HEK293 (cell line): ENCODE results near the gene PHF19.

Source experiments
- CTCF ChIA-PET: fragments of 350-600 bp; formaldehyde crosslinking; extraction: SDS; loops from one replicate; lab custom pipeline; 2021; ENCODE audit warnings: antibody characterized with exemption; lab: Yijun Ruan, JAX
- POLR2A ChIA-PET: fragments of 300-600 bp; formaldehyde crosslinking; extraction: SDS; loops from one replicate; lab custom pipeline; 2020; ENCODE audit warnings: antibody characterized with exemption, inconsistent platforms; lab: Yijun Ruan, JAX
- H3K27ac ChIP-seq: fragments of 200-500 bp; sonication (Bioruptor generic); 2 replicates; pipeline ENCODE4 v1.5.1; 2014; ENCODE audit warnings: low read depth, low read length, control low read depth, inconsistent platforms; ENCODE audit errors: extremely low read depth
- H3K36me3 ChIP-seq, 2 experiments: fragments of 200-500 bp in 1 of 2; sonication (Bioruptor generic) in 1 of 2; 1 replicate in 1 of 2; 2 replicates in 1 of 2; pipeline ENCODE4 v1.5.1; 2014 to 2017; ENCODE audit warnings: inconsistent platforms in 2 of 2, low read length in 2 of 2; ENCODE audit not compliant: control insufficient read depth in 2 of 2, insufficient read depth in 1 of 2
- H3K4me1 ChIP-seq: fragments of 200-500 bp; sonication (Bioruptor generic); 2 replicates; pipeline ENCODE4 v1.5.1; 2014; ENCODE audit warnings: mild to moderate bottlenecking, low read length, inconsistent platforms; ENCODE audit not compliant: control insufficient read depth, insufficient read depth
- H3K4me3 ChIP-seq: 2 replicates; pipeline ENCODE4 v1.5.1; 2011; ENCODE audit warnings: low read depth, mild to moderate bottlenecking, control low read depth, low read length, moderate library complexity
- H3K9me3 ChIP-seq: fragments of 200-500 bp; sonication (Bioruptor generic); 2 replicates; pipeline ENCODE4 v1.5.1; 2014; ENCODE audit warnings: low read depth, low read length, inconsistent platforms; ENCODE audit not compliant: control insufficient read depth, insufficient read depth
- HIC1 ChIP-seq: fragments of 450-650 bp; formaldehyde crosslinking; IDR thresholded peaks from 2 replicates; pipeline ENCODE4 v1.5.1; 2016; ENCODE audit warnings: missing biosample characterization, missing genetic modification characterization
- MYNN ChIP-seq: fragments of 450-650 bp; formaldehyde crosslinking; IDR thresholded peaks from 2 replicates; pipeline ENCODE4 v1.5.1; 2016; ENCODE audit warnings: missing biosample characterization, missing genetic modification characterization, borderline replicate concordance
- SCRT2 ChIP-seq: fragments of 450-650 bp; formaldehyde crosslinking; IDR thresholded peaks from 2 replicates; pipeline ENCODE4 v1.5.1; 2016; ENCODE audit warnings: missing biosample characterization, missing genetic modification characterization
- SP2 ChIP-seq: fragments of 450-650 bp; formaldehyde crosslinking; IDR thresholded peaks from 2 replicates; pipeline ENCODE4 v1.5.1; 2016; ENCODE audit warnings: missing biosample characterization, missing genetic modification characterization
- ZFP69B ChIP-seq: fragments of 450-650 bp; formaldehyde crosslinking; IDR thresholded peaks from 2 replicates; pipeline ENCODE4 v1.5.1; 2016; ENCODE audit warnings: missing biosample characterization, missing genetic modification characterization
- ZNF19 ChIP-seq: fragments of 450-650 bp; formaldehyde crosslinking; IDR thresholded peaks from 2 replicates; pipeline ENCODE4; 2016; ENCODE audit warnings: missing biosample characterization, missing genetic modification characterization, low read depth
- ZNF211 ChIP-seq: fragments of 450-650 bp; formaldehyde crosslinking; IDR thresholded peaks from 2 replicates; pipeline ENCODE4 v1.5.1; 2016; ENCODE audit warnings: low read depth, missing biosample characterization, missing genetic modification characterization
- ZNF266 ChIP-seq: fragments of 450-650 bp; formaldehyde crosslinking; IDR thresholded peaks from 2 replicates; pipeline ENCODE4 v1.5.1; 2016; ENCODE audit warnings: missing biosample characterization, missing genetic modification characterization, low read depth
- ZNF404 ChIP-seq: fragments of 450-650 bp; formaldehyde crosslinking; IDR thresholded peaks from 2 replicates; pipeline ENCODE4 v1.5.1; 2017; ENCODE audit warnings: missing biosample characterization, missing genetic modification characterization
- ZNF48 ChIP-seq: fragments of 450-650 bp; formaldehyde crosslinking; IDR thresholded peaks from 2 replicates; pipeline ENCODE4 v1.5.1; 2016; ENCODE audit warnings: missing biosample characterization, missing genetic modification characterization
- ZNF76 ChIP-seq: fragments of 450-650 bp; formaldehyde crosslinking; IDR thresholded peaks from 2 replicates; pipeline ENCODE4; 2016; ENCODE audit warnings: low read depth, missing biosample characterization, missing genetic modification characterization, borderline replicate concordance
- ZNF837 ChIP-seq: fragments of 450-650 bp; formaldehyde crosslinking; IDR thresholded peaks from 2 replicates; pipeline ENCODE4 v1.5.1; 2016; ENCODE audit warnings: missing biosample characterization, missing genetic modification characterization
- ZSCAN30 ChIP-seq: fragments of 450-650 bp; IDR thresholded peaks from 2 replicates; pipeline ENCODE4 v1.5.1; 2018; ENCODE audit warnings: missing biosample characterization, mild to moderate bottlenecking, missing genetic modification characterization, moderate library complexity
- TF ChIP-seq, protein P1 (sequence below): fragments of 450-650 bp; formaldehyde crosslinking; IDR thresholded peaks from 2 replicates; pipeline ENCODE4 v1.5.1; 2016; ENCODE audit warnings: missing biosample characterization, missing genetic modification characterization
- TF ChIP-seq, protein P2 (sequence below): fragments of 450-650 bp; formaldehyde crosslinking; IDR thresholded peaks from 2 replicates; pipeline ENCODE4 v1.5.1; 2016; ENCODE audit warnings: missing biosample characterization, missing genetic modification characterization
- TF ChIP-seq, protein P3 (sequence below): fragments of 450-650 bp; formaldehyde crosslinking; conservative IDR thresholded peaks from 2 replicates; pipeline ENCODE4 v1.5.1; 2016; ENCODE audit warnings: low read depth, missing biosample characterization, missing genetic modification characterization
- TF ChIP-seq, protein P4 (sequence below): fragments of 450-650 bp; formaldehyde crosslinking; IDR thresholded peaks from 2 replicates; pipeline ENCODE4 v1.5.1; 2017; ENCODE audit warnings: missing biosample characterization, missing genetic modification characterization

PHF19 gene

DNA sequence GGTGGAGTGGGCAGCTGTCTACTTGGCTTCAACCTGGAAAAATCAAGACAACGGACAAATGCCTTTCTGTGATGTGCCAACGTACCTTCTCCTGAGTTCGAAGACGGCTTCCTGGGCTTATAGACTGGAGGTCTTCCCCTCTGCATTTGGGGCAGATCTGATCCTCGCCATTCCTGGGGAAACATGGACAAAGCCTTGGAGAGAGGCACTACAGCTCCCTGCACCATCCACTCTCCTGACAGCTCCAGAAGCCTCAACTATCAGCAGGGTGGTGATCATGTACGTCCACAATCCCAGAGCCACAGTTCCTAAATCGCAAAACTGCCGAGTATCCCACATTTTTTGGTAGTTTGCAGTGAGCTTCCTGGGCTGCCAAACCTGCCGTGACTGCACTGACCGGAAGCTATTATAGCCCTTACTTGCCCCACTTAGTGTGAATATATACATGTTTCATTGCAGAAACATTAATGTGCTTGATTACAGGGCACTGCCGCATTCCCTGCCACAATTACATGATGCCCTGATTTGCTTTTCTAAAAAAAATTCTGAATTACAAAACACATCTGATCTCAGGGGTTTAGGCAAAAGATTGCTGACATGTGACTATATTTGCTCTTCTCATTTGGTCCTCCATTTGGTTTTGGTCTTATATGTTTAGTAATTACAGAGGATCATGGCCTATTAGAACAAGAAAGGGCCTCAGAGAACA is 46.8 kb upstream of the PHF19 start (continued):
- TF ChIP-seq, protein P1, sequence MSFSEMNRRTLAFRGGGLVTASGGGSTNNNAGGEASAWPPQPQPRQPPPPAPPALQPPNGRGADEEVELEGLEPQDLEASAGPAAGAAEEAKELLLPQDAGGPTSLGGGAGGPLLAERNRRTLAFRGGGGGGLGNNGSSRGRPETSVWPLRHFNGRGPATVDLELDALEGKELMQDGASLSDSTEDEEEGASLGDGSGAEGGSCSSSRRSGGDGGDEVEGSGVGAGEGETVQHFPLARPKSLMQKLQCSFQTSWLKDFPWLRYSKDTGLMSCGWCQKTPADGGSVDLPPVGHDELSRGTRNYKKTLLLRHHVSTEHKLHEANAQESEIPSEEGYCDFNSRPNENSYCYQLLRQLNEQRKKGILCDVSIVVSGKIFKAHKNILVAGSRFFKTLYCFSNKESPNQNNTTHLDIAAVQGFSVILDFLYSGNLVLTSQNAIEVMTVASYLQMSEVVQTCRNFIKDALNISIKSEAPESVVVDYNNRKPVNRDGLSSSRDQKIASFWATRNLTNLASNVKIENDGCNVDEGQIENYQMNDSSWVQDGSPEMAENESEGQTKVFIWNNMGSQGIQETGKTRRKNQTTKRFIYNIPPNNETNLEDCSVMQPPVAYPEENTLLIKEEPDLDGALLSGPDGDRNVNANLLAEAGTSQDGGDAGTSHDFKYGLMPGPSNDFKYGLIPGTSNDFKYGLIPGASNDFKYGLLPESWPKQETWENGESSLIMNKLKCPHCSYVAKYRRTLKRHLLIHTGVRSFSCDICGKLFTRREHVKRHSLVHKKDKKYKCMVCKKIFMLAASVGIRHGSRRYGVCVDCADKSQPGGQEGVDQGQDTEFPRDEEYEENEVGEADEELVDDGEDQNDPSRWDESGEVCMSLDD (tag by site-specific recombination) = no peak
- TF ChIP-seq ZFP69B (tag by site-specific recombination) (no peak), SCRT2 (no peak), ZNF19 (tag by site-specific recombination) (no peak), ZSCAN30 (tag by site-specific recombination) (no peak), ZNF837 (no peak)
- TF ChIP-seq, protein P2, sequence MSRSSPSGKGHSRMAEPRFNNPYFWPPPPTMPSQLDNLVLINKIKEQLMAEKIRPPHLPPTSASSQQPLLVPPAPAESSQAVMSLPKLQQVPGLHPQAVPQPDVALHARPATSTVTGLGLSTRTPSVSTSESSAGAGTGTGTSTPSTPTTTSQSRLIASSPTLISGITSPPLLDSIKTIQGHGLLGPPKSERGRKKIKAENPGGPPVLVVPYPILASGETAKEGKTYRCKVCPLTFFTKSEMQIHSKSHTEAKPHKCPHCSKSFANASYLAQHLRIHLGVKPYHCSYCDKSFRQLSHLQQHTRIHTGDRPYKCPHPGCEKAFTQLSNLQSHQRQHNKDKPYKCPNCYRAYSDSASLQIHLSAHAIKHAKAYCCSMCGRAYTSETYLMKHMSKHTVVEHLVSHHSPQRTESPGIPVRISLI (tag by site-specific recombination) = no peak

- Histone ChIP-seq H3K9me3 (no peaks in the 10 kb centered on the region), H3K4me1 (no peaks in the 10 kb centered on the region), H3K4me3 (no peak overlapping the region), H3K27ac (no peak overlapping the region), H3K36me3 (no peaks in the 10 kb centered on the region)
- ChIA-PET POLR2A (no interaction called here), CTCF (interaction anchor here (0.6 to 1.7 kb wide), 2 partner anchors 14 to 61 kb away, joined by 4 read pairs; no protein-coding TSS in a partner anchor)
- no peak for TF ChIP-seq MYNN
- TF ChIP-seq, protein P3, sequence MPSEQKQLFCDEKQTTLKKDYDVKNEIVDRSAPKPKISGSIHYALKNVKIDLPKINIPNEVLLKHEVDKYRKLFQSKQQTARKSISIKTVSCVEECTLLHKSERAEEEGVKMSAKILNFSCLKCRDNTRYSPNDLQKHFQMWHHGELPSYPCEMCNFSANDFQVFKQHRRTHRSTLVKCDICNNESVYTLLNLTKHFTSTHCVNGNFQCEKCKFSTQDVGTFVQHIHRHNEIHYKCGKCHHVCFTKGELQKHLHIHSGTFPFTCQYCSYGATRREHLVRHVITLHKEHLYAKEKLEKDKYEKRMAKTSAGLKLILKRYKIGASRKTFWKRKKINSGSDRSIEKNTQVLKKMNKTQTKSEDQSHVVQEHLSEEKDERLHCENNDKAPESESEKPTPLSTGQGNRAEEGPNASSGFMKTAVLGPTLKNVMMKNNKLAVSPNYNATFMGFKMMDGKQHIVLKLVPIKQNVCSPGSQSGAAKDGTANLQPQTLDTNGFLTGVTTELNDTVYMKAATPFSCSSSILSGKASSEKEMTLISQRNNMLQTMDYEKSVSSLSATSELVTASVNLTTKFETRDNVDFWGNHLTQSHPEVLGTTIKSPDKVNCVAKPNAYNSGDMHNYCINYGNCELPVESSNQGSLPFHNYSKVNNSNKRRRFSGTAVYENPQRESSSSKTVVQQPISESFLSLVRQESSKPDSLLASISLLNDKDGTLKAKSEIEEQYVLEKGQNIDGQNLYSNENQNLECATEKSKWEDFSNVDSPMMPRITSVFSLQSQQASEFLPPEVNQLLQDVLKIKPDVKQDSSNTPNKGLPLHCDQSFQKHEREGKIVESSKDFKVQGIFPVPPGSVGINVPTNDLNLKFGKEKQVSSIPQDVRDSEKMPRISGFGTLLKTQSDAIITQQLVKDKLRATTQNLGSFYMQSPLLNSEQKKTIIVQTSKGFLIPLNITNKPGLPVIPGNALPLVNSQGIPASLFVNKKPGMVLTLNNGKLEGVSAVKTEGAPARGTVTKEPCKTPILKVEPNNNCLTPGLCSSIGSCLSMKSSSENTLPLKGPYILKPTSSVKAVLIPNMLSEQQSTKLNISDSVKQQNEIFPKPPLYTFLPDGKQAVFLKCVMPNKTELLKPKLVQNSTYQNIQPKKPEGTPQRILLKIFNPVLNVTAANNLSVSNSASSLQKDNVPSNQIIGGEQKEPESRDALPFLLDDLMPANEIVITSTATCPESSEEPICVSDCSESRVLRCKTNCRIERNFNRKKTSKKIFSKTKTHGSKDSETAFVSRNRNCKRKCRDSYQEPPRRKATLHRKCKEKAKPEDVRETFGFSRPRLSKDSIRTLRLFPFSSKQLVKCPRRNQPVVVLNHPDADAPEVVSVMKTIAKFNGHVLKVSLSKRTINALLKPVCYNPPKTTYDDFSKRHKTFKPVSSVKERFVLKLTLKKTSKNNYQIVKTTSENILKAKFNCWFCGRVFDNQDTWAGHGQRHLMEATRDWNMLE = no peak
- no peak for TF ChIP-seq ZNF404 (tag by site-specific recombination)
- TF ChIP-seq, protein P1 (tag by site-specific recombination) = no peak
- no peak for TF ChIP-seq ZNF211 (tag by site-specific recombination)
- TF ChIP-seq, protein P4, sequence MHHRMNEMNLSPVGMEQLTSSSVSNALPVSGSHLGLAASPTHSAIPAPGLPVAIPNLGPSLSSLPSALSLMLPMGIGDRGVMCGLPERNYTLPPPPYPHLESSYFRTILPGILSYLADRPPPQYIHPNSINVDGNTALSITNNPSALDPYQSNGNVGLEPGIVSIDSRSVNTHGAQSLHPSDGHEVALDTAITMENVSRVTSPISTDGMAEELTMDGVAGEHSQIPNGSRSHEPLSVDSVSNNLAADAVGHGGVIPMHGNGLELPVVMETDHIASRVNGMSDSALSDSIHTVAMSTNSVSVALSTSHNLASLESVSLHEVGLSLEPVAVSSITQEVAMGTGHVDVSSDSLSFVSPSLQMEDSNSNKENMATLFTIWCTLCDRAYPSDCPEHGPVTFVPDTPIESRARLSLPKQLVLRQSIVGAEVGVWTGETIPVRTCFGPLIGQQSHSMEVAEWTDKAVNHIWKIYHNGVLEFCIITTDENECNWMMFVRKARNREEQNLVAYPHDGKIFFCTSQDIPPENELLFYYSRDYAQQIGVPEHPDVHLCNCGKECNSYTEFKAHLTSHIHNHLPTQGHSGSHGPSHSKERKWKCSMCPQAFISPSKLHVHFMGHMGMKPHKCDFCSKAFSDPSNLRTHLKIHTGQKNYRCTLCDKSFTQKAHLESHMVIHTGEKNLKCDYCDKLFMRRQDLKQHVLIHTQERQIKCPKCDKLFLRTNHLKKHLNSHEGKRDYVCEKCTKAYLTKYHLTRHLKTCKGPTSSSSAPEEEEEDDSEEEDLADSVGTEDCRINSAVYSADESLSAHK (tag by site-specific recombination) = no peak
- no peak for TF ChIP-seq SP2
- no peak for TF ChIP-seq ZNF266 (tag by site-specific recombination)
- TF ChIP-seq ZNF76 = no peak
- TF ChIP-seq HIC1 (tag by site-specific recombination) = no peak
- TF ChIP-seq ZNF48 = no peak
These were observed 45.6 kb upstream of the PHF19 start for GRCh38 chr9:120922404-120923195.
